NT2/D1 (cell line): ENCODE measurements around the gene DCT.

Source experiments
- SUZ12 ChIP-seq: IDR thresholded peaks from 2 replicates; pipeline ENCODE4 v1.6.1; 2011; ENCODE audit not compliant: insufficient read length, insufficient read depth; ENCODE audit errors: extremely low read depth
- YY1 ChIP-seq: IDR thresholded peaks from 2 replicates; pipeline ENCODE4 v1.6.1; 2011; ENCODE audit not compliant: insufficient read length, insufficient read depth

DNA sequence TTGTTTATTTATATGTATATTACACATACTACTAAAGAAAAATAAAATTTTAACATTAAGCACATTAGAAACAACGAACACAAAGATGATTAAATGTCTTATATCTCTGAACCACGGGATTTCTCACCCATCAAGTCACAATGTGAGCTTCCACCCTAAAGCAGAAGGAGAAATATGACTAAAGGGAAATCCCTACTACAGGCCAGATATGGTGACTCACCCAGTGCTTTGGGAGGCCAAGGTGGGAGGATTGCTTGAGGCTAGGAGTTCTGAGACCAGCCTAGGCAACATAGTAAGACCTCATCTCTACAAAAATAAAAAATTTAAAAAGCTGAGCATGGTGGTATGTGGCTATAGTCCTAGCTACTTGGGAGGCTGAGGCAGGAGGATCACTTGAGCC is 24.6 kb downstream of the DCT start:
- TF ChIP-seq SUZ12 (no peak), YY1 (no peak)
